Effector memory CD4-positive, alpha-beta T cell (primary cell): Measurements from ENCODE around the gene SOX11.

Experiments
- DNase-seq, 3 donors: peaks; one replicate each; pipeline ENCODE4 v3.0.0-alpha.2; 2020
- H3K27ac ChIP-seq: 2 replicates; pipeline ENCODE4 v1.7.0; 2013; ENCODE audit warnings: mild to moderate bottlenecking, low read length, moderate library complexity; ENCODE audit not compliant: insufficient read depth, poor library complexity, severe bottlenecking
- H3K27me3 ChIP-seq: replicated peaks from 2 replicates; pipeline ENCODE4 v1.7.0; 2013; ENCODE audit warnings: mild to moderate bottlenecking, low read length; ENCODE audit not compliant: insufficient read depth, control insufficient read depth, poor library complexity, severe bottlenecking
- H3K36me3 ChIP-seq: 2 replicates; pipeline ENCODE4 v1.7.0; 2013; ENCODE audit warnings: mild to moderate bottlenecking, low read length, moderate library complexity; ENCODE audit not compliant: control insufficient read depth, insufficient read depth
- H3K4me1 ChIP-seq: 2 replicates; pipeline ENCODE4 v1.7.0; 2013; ENCODE audit warnings: low read length, mild to moderate bottlenecking; ENCODE audit not compliant: control insufficient read depth, insufficient read depth, poor library complexity, severe bottlenecking
- H3K4me3 ChIP-seq: 2 replicates; pipeline ENCODE4 v1.7.0; 2013; ENCODE audit warnings: low read length, low read depth, mild to moderate bottlenecking; ENCODE audit not compliant: insufficient read depth, poor library complexity, severe bottlenecking
- H3K9me3 ChIP-seq: 2 replicates; pipeline ENCODE4 v1.7.0; 2013; ENCODE audit warnings: mild to moderate bottlenecking, low read length, moderate library complexity; ENCODE audit not compliant: control insufficient read depth

Gene SOX11

DNA sequence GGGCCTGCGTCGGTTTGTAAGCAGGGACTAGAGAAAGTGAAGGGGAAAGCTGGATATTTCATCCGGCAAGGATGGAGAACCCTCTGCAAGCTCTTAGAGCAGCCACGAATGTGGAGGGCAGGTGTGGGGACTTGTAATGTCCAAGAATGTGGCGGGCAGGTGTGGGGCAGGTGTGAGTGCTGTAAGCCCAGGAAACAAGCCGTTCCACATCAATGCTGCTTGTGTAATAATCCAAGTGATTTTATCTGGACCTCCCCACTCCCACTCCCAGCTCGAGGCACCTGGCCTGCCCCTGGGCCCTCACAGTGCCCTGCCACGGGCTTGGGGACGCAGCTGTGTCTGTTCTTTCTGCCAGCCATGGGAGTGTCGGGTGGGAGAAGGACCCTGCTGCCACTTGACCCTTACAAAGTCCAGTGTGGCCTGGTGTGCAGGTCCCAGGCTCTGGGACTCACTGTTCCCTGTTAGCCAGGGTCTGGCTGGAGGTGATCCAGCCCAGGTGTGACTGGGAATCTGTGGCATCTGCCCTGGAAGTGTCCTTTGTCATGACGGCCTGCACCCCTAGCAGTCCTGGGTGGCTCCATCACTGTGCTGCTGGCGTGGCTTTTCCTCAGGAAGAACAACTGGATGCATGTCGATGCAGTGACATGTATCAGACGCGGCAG is 42.8 kb downstream of the SOX11 start:
- H3K4me3 ChIP-seq, result no peak overlapping the region
- DNase-seq, result no peak
- H3K27ac ChIP-seq, result no peak overlapping the region
- H3K36me3 ChIP-seq, result no peaks in the 10 kb centered on the region
- no peaks in the 10 kb centered on the region for H3K27me3 ChIP-seq
- H3K4me1 ChIP-seq, result no peaks in the 10 kb centered on the region
- H3K9me3 ChIP-seq, result no peaks in the 10 kb centered on the region

DNA sequence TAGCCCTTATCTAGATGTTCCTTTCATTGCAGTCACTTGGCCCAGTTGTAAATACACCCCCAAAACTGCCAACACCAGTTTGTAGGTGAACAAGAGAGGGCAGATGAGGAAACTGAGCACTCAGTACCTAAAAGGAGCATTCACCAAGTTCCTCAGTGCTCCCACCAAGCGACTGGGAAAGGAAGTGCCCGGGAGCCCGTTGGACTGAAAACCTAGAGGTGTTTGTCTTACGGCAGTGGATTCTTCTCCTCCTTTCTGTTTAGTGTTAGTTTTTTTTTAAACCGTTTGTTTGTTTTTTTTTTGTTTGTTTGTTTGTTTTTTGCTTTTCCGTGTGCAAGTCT is 43.3 kb downstream of the SOX11 start:
- H3K27ac ChIP-seq, result no peak overlapping the region
- DNase-seq, result no peak
- no peaks in the 10 kb centered on the region for H3K4me1 ChIP-seq

DNA sequence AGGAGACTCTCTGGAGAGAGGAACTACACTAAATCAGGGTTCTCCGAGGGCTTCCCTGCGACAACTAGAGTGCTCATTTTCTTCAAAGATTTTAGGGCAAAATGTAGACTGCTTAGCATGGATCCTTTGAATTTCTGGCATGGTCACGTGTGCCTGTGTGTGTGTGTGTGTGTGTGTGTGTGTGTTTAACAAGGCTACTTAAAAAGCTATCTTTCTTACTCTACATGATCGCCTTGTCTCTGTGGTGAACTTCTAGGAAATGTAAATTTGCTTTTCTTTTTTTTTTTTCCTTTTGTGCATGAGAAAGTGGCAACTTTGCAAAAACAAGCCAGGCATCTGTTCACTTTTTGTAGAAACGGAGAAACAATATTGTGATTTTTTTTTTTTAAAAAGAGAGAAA is 43.9 kb downstream of the SOX11 start:
- no peak for DNase-seq
- Histone ChIP-seq H3K27me3 (no peaks in the 10 kb centered on the region), H3K36me3 (no peaks in the 10 kb centered on the region), H3K27ac (no peak overlapping the region), H3K9me3 (no peaks in the 10 kb centered on the region), H3K4me3 (no peak overlapping the region), H3K4me1 (no peaks in the 10 kb centered on the region)

More for the DNA sequence above, 43.3 kb downstream of the SOX11 start:
- H3K36me3 ChIP-seq, result no peaks in the 10 kb centered on the region
- no peaks in the 10 kb centered on the region for H3K27me3 ChIP-seq
- no peaks in the 10 kb centered on the region for H3K9me3 ChIP-seq
- no peak overlapping the region for H3K4me3 ChIP-seq

DNA sequence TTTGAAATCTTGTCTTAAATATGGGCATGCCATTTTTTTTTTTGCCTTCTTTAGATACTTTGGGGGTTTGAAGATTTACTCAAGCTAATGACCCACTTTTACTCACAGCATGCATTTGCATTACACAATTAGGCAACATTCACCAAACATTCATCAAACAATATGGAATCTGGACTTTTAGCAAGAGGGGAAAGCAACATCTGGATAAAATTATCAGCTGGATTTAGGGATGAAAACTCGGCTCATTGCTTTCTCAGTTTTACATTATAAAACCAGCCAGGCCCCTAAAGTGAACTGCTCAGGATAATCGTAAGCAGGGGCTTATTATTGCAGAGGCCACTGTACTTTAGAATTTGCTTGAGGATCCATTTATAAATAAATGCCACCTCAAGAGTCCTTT is 44.7 kb downstream of the SOX11 start:
- Histone ChIP-seq H3K9me3 (no peaks in the 10 kb centered on the region), H3K4me3 (no peak overlapping the region), H3K36me3 (no peaks in the 10 kb centered on the region), H3K27me3 (no peaks in the 10 kb centered on the region), H3K4me1 (no peaks in the 10 kb centered on the region), H3K27ac (no peak overlapping the region)
- no peak for DNase-seq

DNA sequence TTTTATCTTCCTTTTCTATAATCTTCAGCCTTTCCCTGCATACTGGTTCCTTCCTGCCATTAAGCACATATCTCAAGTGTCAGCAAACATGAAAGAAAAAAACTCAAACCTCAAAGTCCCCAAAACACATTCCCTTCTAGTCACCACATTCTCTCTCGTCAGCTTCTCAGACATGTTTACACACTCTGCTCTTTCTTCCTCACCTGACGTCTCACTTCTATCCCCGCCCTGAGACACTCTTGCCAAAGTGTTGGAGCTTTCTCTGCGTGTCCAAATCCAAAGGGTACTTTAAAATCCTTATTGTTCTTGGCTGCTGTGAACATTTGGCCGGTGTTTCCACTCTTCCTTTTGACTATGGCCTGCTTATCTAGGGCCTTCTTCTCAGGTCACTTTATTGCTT is 47.9 kb downstream of the SOX11 start:
- no peaks in the 10 kb centered on the region for H3K4me1 ChIP-seq
- no peak overlapping the region for H3K4me3 ChIP-seq
- DNase-seq, result no peak
- H3K27ac ChIP-seq, result no peak overlapping the region
- H3K9me3 ChIP-seq, result no peaks in the 10 kb centered on the region
- no peaks in the 10 kb centered on the region for H3K27me3 ChIP-seq
- no peaks in the 10 kb centered on the region for H3K36me3 ChIP-seq

DNA sequence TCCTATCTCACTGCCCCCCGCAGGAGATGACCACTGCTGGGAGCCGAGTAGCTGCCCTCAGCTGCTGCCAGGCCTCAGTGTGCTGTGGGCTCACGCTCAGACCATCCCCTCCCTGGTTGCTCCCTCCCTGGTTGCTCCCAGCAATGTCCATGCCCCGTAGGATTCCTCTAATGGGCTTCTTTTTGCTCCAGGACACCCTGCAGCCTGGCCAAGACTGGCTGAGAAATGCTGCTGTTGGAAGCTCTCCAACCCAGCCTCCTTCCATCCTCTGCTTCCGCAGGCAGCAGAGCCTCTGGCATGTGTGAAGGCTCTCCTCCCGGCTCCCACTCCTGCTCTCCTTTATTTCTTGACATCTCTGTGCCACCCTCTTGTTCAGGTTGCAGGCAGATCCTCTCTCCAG is 48.6 kb downstream of the SOX11 start:
- H3K9me3 ChIP-seq, result no peaks in the 10 kb centered on the region
- no peak for DNase-seq

GRCh38 chr2:5741242-5741641 is 49.1 kb downstream of the SOX11 start:
- DNase-seq, result no peak
- Histone ChIP-seq H3K27me3 (no peaks in the 10 kb centered on the region), H3K27ac (no peak overlapping the region), H3K4me3 (no peak overlapping the region), H3K9me3 (no peaks in the 10 kb centered on the region), H3K4me1 (no peaks in the 10 kb centered on the region), H3K36me3 (no peaks in the 10 kb centered on the region)

More for the DNA sequence above, 48.6 kb downstream of the SOX11 start:
- Histone ChIP-seq H3K27me3 (no peaks in the 10 kb centered on the region), H3K4me3 (no peak overlapping the region), H3K4me1 (no peaks in the 10 kb centered on the region), H3K36me3 (no peaks in the 10 kb centered on the region), H3K27ac (no peak overlapping the region)

DNA sequence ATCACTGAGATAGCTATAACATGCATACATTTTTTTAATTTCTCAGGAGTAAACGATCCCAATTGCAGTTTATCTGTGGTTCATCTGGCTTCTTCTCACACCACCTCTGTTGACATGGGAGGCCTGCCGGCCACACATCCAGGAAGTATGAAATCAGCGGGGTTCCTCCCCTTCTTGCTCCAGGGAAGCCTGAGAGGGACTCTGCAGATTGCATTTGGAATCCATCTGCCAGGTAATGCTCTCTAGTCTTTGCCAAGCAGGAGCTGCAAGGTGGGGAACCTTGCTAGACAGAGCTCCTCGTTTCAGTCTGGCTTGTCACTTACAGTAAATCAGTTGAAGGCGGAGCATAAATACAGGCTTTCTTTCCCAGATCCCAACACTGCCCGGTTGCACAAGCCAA is 49.9 kb downstream of the SOX11 start:
- no peak for DNase-seq
- Histone ChIP-seq H3K9me3 (no peaks in the 10 kb centered on the region), H3K36me3 (no peaks in the 10 kb centered on the region), H3K4me3 (no peak overlapping the region), H3K27me3 (no peaks in the 10 kb centered on the region), H3K4me1 (no peaks in the 10 kb centered on the region), H3K27ac (no peak overlapping the region)

DNA sequence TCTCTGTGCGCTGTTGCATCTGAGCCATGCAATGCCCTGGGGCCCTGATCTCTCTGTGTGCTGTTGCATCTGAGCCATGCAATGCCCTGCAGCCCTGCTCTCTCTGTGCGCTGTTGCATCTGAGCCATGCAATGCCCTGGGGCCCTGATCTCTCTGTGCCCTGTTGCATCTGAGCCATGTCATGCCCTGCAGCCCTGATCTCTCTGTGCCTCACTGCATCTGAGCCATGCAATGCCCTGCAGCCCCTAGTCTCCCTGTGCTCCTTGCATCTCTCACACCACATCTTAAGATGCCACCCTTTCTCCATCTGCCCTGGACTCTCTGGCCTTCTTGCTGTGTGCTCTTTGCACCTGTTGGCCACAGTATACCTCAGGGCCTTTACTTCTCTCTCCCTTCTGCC is 56.2 kb downstream of the SOX11 start:
- H3K4me3 ChIP-seq, result no peak overlapping the region
- no peaks in the 10 kb centered on the region for H3K9me3 ChIP-seq
- H3K27ac ChIP-seq, result no peak overlapping the region
- H3K36me3 ChIP-seq, result no peaks in the 10 kb centered on the region
- no peaks in the 10 kb centered on the region for H3K27me3 ChIP-seq
- DNase-seq, result no peak
- no peaks in the 10 kb centered on the region for H3K4me1 ChIP-seq

DNA sequence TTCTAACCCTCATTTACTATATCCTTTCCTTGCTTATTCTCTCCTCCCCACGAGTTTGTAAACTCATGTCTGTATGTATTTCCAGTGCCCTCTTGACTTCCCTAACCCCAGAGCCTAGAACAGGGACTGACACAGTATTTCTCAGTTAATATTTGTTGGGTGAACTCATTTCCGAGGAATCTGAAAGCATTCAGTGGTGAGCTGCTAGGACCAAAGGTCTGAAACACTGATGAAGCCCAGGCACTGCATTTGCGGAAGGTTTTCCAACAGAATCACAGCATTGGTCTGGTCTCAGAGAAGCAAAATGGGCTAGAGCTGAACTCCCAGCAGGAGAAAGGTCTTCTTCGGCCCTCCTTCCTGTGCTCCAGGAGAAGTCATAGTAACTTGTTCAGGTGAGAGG is 56.8 kb downstream of the SOX11 start:
- DNase-seq, result no peak
- Histone ChIP-seq H3K27me3 (no peaks in the 10 kb centered on the region), H3K4me3 (no peak overlapping the region), H3K4me1 (no peaks in the 10 kb centered on the region), H3K36me3 (no peaks in the 10 kb centered on the region), H3K27ac (no peak overlapping the region), H3K9me3 (no peaks in the 10 kb centered on the region)
